Stomach (tissue), 9 donors: Measurements from ENCODE around the gene RAB17. TPM values are rescaled to one million over a fixed set of nuclear protein-coding genes. Genes with fewer than 3 reads are reported as not detected.
A peak's percentile ranks its signal among the peaks of the same experiment; 100 is the strongest.

ENCODE experiments used
- DNase-seq, 2 donors: peaks; one replicate each; pipeline versions ENCODE4 v3.0.0 to v3.0.0-alpha.2; 2013 to 2019
- H3K27ac ChIP-seq, 5 donors: fragments of 200-600 bp in 4 of 5; sonication (generic) in 4 of 5; one replicate each; pipeline ENCODE4 v1.5.1; 2013 to 2019; ENCODE audit warnings: mild to moderate bottlenecking in 1 of 5, moderate library complexity in 1 of 5
- H3K27me3 ChIP-seq, 3 donors: fragments of 200-600 bp; sonication (generic); one replicate each; pipeline ENCODE4 v1.5.1; 2017 to 2019; ENCODE audit warnings: mixed run types in 1 of 3
- H3K36me3 ChIP-seq, 4 donors: fragments of 200-600 bp; sonication (generic); 1 replicate in 3 of 4; 2 replicates in 1 of 4; pipeline ENCODE4 v1.5.1; 2016 to 2019
- H3K4me1 ChIP-seq, 4 donors: fragments of 200-600 bp; sonication (generic); one replicate each; pipeline ENCODE4 v1.5.1; 2016 to 2019
- H3K4me3 ChIP-seq, 4 donors: fragments of 200-600 bp; sonication (generic) in 3 of 4; one replicate each; pipeline ENCODE4 v1.5.1; 2016 to 2019; ENCODE audit warnings: mild to moderate bottlenecking in 1 of 4
- H3K9me3 ChIP-seq, 4 donors: fragments of 200-600 bp; sonication (generic); one replicate each; pipeline ENCODE4 v1.5.1; 2016 to 2019
- CTCF ChIP-seq, 7 experiments: fragments of 450-650 bp in 4 of 7; fragments of 200-600 bp in 3 of 7; sonication (generic) in 3 of 7; IDR thresholded peaks; one replicate each; pipeline ENCODE4 v1.5.1; 2016 to 2019; ENCODE audit warnings: antibody characterized with exemption in 7 of 7, control low read depth in 2 of 7, mild to moderate bottlenecking in 1 of 7
- EP300 ChIP-seq: sonication (generic); formaldehyde crosslinking; IDR thresholded peaks from one replicate; pipeline ENCODE4 v1.6.1; 2017; ENCODE audit warnings: antibody characterized with exemption
- POLR2A ChIP-seq, 4 donors: fragments of 450-650 bp; IDR thresholded peaks; one replicate each; pipeline ENCODE4 v1.6.1; 2016; ENCODE audit warnings: antibody characterized with exemption in 4 of 4, control low read depth in 2 of 4, mild to moderate bottlenecking in 1 of 4, moderate library complexity in 1 of 4
- POLR2AphosphoS5 ChIP-seq, 3 donors: sonication (generic); formaldehyde crosslinking; IDR thresholded peaks; one replicate each; pipeline ENCODE4 v1.6.1; 2016; ENCODE audit warnings: antibody characterized with exemption in 3 of 3
- WGBS, 5 donors: extraction: QIAGEN DNeasy Blood & Tissue Kit in 3 of 5; methylation state at CpG; one replicate each; pipeline versions ENCODE4 v1.1.5 to v1.1.7; 2013 to 2018; 5-methylcytosine and 5-hydroxymethylcytosine counted together
- intact Hi-C: fragments of 100-400 bp; cut with DNase I; formaldehyde crosslinking; loops from one replicate; pipeline ENCODE4 v1.15.1; 2023; ENCODE audit warnings: low total_unique reads
- polyA plus RNA-seq, 3 donors: library from polyadenylated mRNA; stranded (reverse); fragments of 200-250 nt; gene quantifications; one replicate each; pipeline ENCODE4 v1.2.3, GENCODE V29; 2013
- total RNA-seq, 5 donors: library from RNA; depleted of rRNA; stranded (reverse); fragments of >200 nt; gene quantifications; one replicate each; pipeline versions ENCODE4 v1.1.0 to v1.2.3, GENCODE V29; 2014 to 2016
- donor health status: healthy with polysubstance abuse.
- donor health status: Bipolar disorder and iron deficiency.
- donor health status: healthy.

The RAB17 gene
- total and polyA plus RNA-seq, 8 donors, result 8.8 to 187 (median 50.8) TPM

- Histone ChIP-seq H3K9me3 (no peaks in the 10 kb centered on the region), H3K36me3 (no peaks in the 10 kb centered on the region), H3K27ac (no peak overlapping the region), H3K27me3 (peaks cover 0 to 24% (median 16%) of the 10 kb centered on the region in 3 donors), H3K4me1 (no peaks in the 10 kb centered on the region), H3K4me3 (no peak overlapping the region)
- WGBS, 5 donors, result 85 to 100% (median 97%) methylated on average over 1 of the region's 1 CpG
- TF ChIP-seq POLR2A (IDR thresholded peaks at IDR 0.05), result no peak
- no peak for TF ChIP-seq POLR2AphosphoS5 (IDR thresholded peaks at IDR 0.05)
- no peak for TF ChIP-seq CTCF (IDR thresholded peaks at IDR 0.05)
- DNase-seq, result no peak
- intact Hi-C loops, result no loop called here
Observed at GRCh38 chr2:237565974-237566373, 24.6 kb downstream of the RAB17 start.

- intact Hi-C loops, result no loop called here
- DNase-seq, result no peak
- Histone ChIP-seq H3K9me3 (no peaks in the 10 kb centered on the region), H3K4me3 (no peak overlapping the region), H3K27ac (no peak overlapping the region), H3K27me3 (peaks cover 0 to 24% (median 16%) of the 10 kb centered on the region in 3 donors), H3K36me3 (no peaks in the 10 kb centered on the region), H3K4me1 (peaks cover 0 to under 1% (median under 1%) of the 10 kb centered on the region in 4 donors)
- 80 to 89% (median 84%) methylated on average over 13 to 14 of the region's 14 CpGs for WGBS, 5 donors
- no peak for TF ChIP-seq EP300
- no peak for TF ChIP-seq CTCF (IDR thresholded peaks at IDR 0.05)
- no peak for TF ChIP-seq POLR2AphosphoS5 (IDR thresholded peaks at IDR 0.05)
- no peak for TF ChIP-seq POLR2A (IDR thresholded peaks at IDR 0.05)
Observed at GRCh38 chr2:237564526-237565131, 25.9 kb downstream of the RAB17 start.

- no peaks in the 10 kb centered on the region for H3K9me3 ChIP-seq
- intact Hi-C loops, result no loop called here
- 16 to 25% (median 18%) methylated on average over 8 to 14 of the region's 14 CpGs for WGBS, 5 donors
- peaks cover 4 to 9% (median 7%) of the 10 kb centered on the region in 4 donors for H3K4me1 ChIP-seq
- no peak overlapping the region for H3K27ac ChIP-seq
- H3K27me3 ChIP-seq, result peaks cover 0 to 24% (median 16%) of the 10 kb centered on the region in 3 donors
- no peak overlapping the region for H3K4me3 ChIP-seq
- H3K36me3 ChIP-seq, result no peaks in the 10 kb centered on the region
- TF ChIP-seq CTCF (IDR thresholded peaks at IDR 0.05) (no peak), EP300 (no peak)
- DNase-seq, result peak in 1 of 2 donors; percentile 69
Observed at GRCh38 chr2:237563816-237564215, 26.7 kb downstream of the RAB17 start.

GRCh38 chr2:237561221-237561620 lies 29.3 kb downstream of the RAB17 start:
- peaks cover 0 to 16% (median 10%) of the 10 kb centered on the region in 4 donors for H3K36me3 ChIP-seq
- DNase-seq, result no peak
- no peaks in the 10 kb centered on the region for H3K9me3 ChIP-seq
- H3K4me1 ChIP-seq, result peaks cover 4 to 16% (median 12%) of the 10 kb centered on the region in 4 donors
- intact Hi-C loops, result no loop called here
- no peak overlapping the region for H3K4me3 ChIP-seq
- 69 to 87% (median 81%) methylated on average over 5 to 7 of the region's 7 CpGs for WGBS, 5 donors
- H3K27me3 ChIP-seq, result peaks cover 0 to 19% (median 16%) of the 10 kb centered on the region in 3 donors
- H3K27ac ChIP-seq, result no peak overlapping the region
- TF ChIP-seq EP300, result no peak
- TF ChIP-seq POLR2A (IDR thresholded peaks at IDR 0.05), result no peak
- no peak for TF ChIP-seq POLR2AphosphoS5 (IDR thresholded peaks at IDR 0.05)
- TF ChIP-seq CTCF (IDR thresholded peaks at IDR 0.05), result no peak
